Heart left ventricle (tissue), 13 donors: ENCODE measurements around the gene KEL.

ENCODE experiments used
- CTCF ChIP-seq, 12 donors: fragments of 200-600 bp; sonication (generic) in 4 of 12; IDR thresholded peaks; one replicate each; pipeline versions ENCODE4 v1.5.0 to v1.8.0; 2018 to 2022; ENCODE audit warnings: antibody characterized with exemption in 12 of 12, mild to moderate bottlenecking in 5 of 12
- POLR2A ChIP-seq, 2 donors: fragments of 450-650 bp; IDR thresholded peaks; one replicate each; pipeline ENCODE4 v1.6.1; 2017; ENCODE audit warnings: antibody characterized with exemption in 2 of 2, mild to moderate bottlenecking in 2 of 2, moderate library complexity in 2 of 2
- donor health status: ischemic (EF 13 %, LVEDD 7.1; RV severe dilation, severe dysfunction).
- donor health status: DM: no; HTN: yes; CAD: no.
- donor health status: DM: no; HTN: no; CAD: no.
- donor health status: ischemic (EF 25% LVEDD 6.9; RV normal size, moderate dysfunction).
- donor health status: ischemic (EF 25% LVEDD 5.7; RV mildly dilated, moderate dysfunction).
- donor health status: ischemic (EF 35%, LVEDD 5.7; RV mildly dilated, moderate dysfunction).
- donor health status: nonischemic (EF 11% LVEDD 7.7; RV severe dilation, severe dysfunction).
- donor health status: DM: yes; HTN: yes; CAD: no.
- donor health status: PGD.
- donor health status: ischemic (EF 29% LVEDD 5.4; RV normal size, mild dysfunction).
- donor health status: nonischemic (EF 23%, LVEDD 6.1; RV moderate dilation, normal function).

GRCh38 chr7:142942746-142943145, 19.4 kb downstream of the KEL start:
- TF ChIP-seq CTCF (IDR thresholded peaks at IDR 0.05) (no peak), POLR2A (IDR thresholded peaks at IDR 0.05) (no peak)
